GM10847 (cell line): Measurements from ENCODE around the gene CTIF.

Experiments
- POLR2A ChIP-seq: IDR thresholded peaks from 2 replicates; pipeline ENCODE4 v1.6.1; 2011; ENCODE audit not compliant: insufficient read length; ENCODE audit errors: extremely low read depth

CTIF gene

GRCh38 chr18:48803951-48804855 lies 265.4 kb downstream of the CTIF start:
- TF ChIP-seq POLR2A = no peak

DNA sequence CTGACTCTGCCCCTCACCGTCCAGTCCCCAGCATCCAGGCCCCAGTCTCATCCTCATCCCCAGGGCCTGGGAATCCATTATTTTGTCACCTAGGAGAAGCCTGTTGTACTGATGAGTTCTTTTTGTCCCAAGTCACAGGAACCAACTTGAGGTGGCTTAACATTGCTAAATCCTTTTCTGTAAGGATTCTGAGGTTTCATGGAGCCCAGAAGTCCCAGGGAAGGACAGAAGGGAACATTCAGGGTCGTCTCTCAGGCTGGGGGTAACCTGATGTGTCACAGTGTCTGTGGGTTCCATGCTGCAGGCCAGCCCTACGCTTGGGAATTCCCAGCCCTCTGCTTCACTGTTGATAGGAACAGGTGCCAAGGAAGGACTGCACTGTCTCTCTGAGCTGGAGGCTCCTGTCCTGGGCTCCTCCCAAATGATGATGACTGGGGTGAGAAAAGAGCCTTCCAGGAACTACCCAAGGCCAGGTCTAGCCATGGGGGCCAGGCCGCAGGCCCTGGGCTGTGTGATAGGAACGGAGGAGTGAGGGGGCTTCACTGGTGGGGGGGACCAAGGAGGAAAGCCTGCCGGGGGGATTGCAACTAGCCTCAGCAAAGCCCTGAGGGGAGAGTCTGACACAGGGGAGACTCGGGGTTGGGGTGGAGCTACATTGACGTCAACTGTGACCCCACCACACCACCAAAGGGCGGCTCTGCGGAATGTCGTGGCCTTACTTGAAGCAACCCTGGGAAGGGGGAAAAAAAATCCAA lies 266.2 kb downstream of the CTIF start:
- TF ChIP-seq POLR2A = no peak

- no peak for TF ChIP-seq POLR2A
Observed at GRCh38 chr18:48805826-48806535, 267.1 kb downstream of the CTIF start.

GRCh38 chr18:48806551-48807261 lies 267.9 kb downstream of the CTIF start:
- no peak for TF ChIP-seq POLR2A

GRCh38 chr18:48808476-48808875 lies 269.6 kb downstream of the CTIF start:
- no peak for TF ChIP-seq POLR2A

GRCh38 chr18:48809365-48809764 lies 270.5 kb downstream of the CTIF start:
- TF ChIP-seq POLR2A = no peak

DNA sequence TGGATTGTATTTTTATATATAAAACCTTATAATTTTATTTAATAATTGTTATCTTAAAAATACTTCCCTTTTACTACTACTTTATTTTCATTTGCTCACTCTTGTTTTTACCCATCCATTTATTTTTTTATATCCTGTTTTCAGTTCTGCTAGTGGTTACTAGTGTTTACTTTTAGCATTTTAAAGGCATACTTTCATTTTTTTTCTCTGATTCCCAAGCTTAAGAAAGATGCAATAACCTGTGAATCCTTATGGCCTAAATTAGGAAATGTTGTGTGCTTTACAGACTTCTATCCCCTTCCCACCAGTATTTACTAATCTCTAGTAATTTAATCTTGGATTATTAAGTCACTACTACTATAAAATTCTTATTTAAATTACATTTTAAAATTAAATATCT lies 272.0 kb downstream of the CTIF start:
- TF ChIP-seq POLR2A = no peak

- TF ChIP-seq POLR2A = no peak
Observed at GRCh38 chr18:48811401-48811800, 272.6 kb downstream of the CTIF start.

DNA sequence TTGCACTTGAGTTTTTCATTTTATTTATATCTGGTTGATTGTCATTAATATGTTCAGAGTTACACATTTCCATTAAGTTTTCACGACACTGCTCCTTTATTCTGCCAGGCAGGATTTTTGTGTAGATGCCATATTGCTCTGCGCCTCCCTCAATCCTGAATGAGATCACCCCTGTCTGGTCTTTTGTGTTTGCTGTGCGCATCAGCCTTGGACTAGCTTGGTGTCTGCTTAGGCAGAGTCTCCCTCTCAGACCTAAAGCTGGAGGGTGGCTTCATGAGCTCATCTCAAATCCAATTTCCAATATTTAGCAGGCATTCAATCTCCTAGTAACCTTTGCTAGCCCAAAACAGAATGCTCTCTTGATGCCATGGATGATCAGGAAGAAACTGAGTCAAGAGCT lies 274.5 kb downstream of the CTIF start:
- no peak for TF ChIP-seq POLR2A

- no peak for TF ChIP-seq POLR2A
Observed at GRCh38 chr18:48813833-48814489, 275.1 kb downstream of the CTIF start.

DNA sequence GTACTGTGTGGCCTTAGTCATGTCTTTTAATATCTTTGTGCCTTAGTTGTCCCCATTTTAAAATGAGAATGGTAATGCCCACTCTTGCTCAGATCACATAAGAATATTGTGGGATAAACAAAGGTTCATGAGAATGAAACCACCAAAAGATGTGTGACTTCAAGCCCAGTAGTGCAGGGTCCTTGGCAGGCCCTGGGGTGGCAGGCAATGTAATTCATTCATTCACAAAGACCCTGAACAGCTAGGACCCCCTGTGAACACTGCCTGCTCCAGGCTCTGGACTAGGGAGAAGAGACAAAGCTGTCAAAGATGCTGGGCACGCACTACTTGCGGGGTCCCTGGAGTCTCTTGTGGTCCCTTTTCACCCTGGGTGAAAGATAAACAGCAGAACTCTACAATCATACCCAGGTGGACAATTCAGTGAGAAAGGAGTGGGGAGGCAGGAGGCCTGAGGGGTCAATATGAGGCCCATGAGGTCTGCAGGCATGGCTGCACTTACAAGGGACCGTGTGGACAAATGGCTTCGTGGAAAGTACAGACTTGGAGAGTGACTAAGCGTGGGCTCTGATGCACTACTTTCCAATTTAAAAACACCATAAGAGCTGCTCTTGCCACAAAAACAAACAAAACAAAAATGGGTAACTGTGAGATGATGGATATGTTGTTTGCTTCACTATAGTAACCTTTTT lies 275.8 kb downstream of the CTIF start:
- no peak for TF ChIP-seq POLR2A

DNA sequence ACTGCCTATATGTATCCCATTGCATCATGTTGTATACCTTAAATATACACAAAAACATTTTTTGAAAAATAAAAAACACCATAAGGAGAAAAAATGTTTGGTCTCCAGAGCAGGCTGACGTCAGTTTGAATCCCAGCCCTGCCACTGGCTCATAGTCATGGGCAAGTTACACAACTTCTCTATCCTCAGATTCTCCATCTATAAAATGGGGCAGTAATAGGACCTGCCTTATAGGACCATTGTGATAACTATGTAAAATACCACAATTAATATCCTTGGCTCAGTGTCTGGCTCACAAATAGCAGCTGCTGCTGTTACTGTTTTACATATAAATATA lies 276.3 kb downstream of the CTIF start:
- TF ChIP-seq POLR2A = no peak

GRCh38 chr18:48815581-48816324 lies 276.9 kb downstream of the CTIF start:
- TF ChIP-seq POLR2A = no peak
